Measurements from ENCODE around the gene OPALIN.
"Not testable (repeated sequence)": the region's sequence is repeated elsewhere in the genome, so short reads cannot be mapped to it uniquely, and the experiment has no call there.

OPALIN gene

DNA sequence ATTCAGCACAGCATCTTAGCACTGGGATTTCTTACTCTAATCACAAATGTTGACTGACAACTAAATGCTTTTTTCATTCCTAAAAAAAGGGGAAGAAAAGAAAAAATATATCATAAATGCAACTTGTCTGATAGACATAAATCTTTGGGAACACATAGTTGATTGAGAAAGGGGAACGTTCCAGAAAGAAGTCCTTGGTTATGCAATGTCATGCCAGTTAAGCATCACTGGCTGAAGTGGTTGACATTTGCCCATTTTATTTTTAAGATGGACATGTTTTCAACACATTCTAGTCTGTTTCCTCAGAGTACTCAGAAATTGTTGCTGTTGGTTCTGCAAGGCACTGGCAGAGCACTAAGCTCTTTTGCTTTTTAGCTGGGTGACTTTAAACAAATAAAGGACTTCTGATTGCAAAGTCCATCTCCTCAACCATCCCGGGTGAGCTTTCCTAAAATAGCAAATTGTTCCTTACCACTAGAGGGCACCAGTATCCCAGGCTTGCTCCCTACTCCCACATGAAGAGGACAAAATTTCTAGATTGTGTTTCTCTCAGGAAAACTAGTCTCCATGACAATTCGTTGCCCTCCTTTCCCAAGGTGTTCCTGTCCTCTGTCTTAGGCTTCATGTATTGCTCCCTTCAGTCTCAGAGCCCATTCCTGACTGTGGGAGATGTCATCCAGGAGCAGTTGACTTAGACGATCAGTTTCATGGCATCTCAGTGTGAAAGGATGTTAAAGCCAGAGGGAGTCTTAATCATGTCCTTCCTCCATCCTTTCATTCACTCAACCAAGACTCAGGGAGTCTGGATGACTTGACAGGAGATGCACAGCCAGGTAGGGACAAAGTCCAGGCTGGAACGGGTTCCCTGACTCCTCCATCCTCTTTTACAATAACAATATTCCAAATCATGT is 23.9 kb downstream of the OPALIN start:
- peak; percentile 51 for DNase-seq

DNA sequence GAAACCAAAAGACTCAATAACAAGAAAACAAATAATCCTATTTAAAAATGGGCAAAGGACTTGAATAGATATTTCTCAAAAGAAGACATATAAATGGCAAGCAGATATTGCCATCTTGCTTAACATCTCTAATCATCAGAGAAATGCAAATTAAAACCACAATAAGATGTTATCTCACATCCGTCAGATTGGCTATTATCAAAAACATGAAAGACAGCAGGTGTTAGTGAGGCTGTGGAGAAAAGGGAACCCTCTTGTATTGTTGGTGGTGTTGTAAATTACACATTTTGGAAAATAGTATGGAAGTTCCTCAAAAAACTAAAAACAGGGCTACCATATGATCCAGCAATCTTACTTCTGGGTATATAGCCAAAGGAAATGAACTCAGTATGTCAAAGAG is 25.7 kb downstream of the OPALIN start:
- DNase-seq = no peak

DNA sequence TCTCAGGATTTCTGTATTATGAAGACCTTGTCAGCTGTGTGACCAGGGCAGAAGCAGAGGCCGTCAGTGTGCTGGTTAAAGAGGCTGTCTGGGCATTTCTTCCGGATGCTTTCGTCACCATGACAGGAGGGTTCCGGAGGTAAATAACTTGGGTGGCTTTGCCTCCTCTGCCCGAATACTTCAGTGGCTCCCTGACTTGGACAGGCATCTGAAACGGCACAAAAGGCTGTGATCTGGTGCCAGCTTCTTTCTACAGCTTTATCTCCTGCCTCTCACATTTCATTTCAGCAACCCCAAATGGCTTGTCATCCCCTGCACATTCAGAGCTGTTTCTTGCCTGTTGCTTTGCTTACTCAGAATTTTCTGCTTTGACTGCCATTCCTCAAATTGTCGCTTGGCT is 31.3 kb downstream of the OPALIN start:
- no peak for DNase-seq

DNA sequence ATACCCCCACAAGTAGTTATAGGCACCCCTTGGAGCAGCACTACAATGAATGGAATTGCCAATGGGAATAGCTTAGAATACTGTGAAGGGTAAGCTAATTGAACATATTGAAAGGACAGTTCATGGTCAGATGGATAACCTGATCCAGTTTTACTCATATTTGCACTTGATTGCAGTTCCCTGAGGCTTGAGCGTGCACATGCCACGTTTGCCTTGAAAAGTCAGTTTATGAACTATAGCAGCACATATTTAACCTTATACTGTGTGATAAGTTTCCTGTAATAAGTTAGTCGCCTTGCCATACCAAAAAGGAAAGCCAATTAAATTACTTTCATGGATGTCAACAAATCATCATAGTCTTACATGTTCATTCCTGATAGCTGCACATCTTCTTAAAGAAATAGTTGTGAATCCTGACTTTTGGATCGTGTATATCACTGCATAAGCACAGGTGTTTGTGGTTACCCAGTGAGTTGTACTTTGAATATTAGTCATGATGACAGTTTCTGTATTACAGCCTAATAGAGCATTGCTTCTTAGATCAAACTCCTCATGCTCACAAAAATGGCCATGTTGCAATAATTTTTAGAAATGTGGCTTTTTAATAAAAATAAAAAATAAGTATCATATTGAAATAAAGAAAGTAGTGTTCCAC is 33.0 kb downstream of the OPALIN start:
- DNase-seq = no peak

DNA sequence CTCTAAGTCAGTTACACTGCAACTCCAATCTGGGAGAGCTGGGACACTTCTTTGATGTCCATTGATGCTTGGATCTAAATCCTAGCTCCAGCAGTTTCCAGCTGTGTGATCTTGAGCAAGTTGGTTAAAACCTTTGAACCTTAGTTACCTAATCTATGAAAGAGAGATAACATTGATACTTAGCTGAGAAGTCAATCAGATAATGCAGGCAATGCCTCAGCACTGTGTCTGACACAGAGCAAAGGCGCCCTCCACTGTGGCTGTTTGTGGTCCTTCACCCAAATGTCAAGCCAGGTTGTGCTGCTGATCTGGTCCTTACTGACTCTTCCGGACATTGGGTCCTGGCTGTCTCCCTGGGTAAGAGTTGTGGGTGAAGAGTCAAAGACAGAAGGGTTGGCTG is 34.4 kb downstream of the OPALIN start:
- DNase-seq = no peak

DNA sequence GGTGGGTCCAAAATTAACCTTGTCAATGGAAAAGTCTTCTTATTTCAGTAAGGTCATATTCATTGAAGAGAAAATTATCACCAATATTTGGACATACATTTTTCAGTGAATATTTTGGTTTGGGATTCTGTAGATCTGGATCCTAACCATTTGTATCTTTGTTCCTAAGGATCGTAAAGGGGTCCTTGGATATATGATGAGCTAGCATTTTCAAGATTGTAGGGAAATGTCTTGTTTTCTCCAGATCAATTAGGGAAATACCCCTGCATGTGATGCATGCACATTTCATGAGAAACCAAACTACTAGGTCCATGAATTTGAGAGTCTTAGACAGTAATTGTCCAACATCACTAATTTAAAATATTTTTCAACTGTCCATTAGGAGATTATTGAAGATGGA is 36.5 kb downstream of the OPALIN start:
- no peak for DNase-seq

DNA sequence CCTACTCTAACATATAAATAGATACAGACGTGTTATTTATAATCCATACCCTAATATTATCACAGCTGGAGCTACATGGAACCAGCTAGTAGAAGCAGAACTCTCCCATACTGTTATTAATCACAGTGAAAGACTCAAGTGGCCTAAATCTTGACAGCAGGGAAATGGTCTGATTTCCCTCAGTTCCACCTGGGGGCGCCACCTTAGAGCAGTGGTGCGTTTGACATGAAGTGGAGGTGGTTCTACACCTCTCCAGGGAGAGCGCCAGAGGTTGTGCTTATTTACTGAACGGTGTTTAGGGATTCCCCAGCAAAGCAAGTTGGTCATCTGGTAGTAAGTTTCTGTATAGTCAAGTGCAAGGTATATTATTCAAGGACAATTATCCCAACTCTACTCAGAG is 37.0 kb downstream of the OPALIN start:
- no peak for DNase-seq

DNA sequence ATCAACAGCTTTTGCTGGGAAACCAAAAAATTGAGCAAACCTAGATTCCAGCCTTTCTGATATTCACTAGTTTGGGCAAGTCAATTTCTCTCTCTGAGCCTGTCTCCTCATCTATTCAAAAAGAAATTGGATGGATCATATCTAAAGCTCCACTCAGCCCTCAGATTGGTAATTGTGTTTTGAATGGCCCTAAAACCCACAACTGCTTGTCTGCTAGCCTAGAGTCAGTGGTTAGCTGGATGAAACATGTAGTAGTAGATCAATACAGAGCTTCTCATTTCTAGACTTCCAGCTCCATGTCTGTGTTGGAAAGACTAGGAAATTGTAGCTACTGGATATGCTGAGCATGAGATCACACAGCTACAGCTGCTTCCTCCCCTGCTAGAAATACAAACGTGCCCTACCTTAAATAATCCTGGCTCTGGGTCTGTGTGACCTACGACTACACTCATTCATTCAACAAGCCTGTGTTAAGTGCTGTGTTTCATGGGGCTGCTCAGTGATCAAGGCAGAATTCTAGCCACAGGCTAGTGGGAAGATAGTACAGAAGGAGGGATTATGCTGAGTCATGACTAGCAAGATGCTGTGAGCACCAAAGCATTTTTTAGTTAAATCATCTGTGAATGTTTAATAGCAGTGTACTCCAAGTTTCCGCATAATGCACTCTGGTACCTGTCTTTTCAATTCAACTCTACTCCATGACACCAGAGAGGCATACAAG is 38.9 kb downstream of the OPALIN start:
- no peak for DNase-seq

DNA sequence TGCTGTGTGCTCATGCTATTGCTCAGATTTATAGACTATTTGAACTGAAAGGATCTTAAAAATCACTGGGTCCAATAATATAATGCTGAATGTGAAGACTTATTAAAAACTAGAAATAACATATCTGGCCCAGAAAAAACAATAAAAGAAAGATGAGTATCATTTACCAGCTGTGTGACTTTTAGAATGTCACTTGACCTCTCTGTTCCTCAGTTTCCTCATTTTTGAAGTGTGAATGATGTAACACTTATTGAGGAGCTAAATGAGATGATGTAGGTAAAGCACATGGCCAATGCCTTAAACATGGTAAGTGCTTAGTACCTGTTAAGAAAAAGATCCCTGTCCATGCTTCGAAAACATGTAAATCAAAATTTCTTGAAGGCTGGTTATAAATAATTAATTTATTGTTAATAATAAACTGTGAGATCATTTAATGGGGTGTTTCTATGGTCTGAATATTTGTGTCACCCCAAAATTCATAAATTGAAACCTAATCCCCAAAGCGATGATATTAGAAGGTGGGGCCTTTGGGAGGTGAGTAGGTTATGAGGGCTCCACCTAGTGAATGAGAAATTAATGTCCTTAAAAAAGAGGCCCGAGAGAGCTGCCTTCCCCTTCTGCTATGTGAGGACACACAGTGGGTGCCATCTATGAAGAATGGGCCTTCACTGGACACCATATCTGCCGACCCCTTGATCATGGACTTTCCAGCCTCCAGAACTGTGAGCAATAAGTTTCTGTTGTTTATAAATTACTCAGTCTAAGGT is 41.6 kb downstream of the OPALIN start:
- no peak for DNase-seq

DNA sequence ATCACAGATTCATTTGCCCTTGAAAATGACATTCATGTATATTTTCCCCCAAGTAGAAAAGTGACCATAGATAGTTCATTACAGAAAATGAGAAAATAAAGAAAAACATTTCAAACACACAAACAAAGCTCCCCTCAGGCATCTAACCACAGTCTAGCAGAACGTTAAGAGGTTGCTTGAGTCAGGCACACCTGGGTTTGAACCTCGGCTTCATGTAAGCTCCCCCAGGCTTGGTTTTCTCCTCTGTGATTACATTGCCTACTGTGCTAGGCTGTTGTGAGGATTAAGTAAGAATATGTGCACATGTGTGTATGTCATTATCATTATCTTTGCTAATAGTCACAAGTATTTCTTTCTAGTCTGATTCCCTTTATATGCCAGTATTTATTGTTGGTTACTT is 45.5 kb downstream of the OPALIN start:
- DNase-seq = no peak

DNA sequence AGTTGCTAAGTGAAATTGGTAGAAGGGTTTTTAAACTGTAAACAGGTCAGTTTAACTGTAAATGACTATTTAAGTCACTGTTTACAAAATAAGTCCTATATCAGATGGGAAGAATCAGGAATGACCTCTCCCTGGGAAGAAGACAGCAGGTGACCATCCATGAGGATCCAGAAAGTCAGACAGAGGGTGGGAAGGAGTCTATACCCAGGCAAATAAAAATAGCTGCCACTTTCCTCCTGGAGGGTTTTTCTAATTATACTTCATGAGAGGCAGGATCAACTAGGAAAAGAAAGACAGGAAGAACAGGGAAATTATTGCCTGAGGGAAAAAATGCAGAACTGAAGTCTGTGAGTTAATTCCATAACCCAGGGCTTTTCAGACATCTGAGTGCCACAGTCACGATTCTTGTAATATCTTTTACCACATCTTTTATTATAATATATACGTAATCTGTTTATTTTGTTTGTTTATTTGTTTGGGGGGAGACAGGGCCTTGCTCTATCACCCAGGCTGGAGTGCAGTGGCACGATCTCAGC is 47.6 kb downstream of the OPALIN start:
- DNase-seq = no peak

DNA sequence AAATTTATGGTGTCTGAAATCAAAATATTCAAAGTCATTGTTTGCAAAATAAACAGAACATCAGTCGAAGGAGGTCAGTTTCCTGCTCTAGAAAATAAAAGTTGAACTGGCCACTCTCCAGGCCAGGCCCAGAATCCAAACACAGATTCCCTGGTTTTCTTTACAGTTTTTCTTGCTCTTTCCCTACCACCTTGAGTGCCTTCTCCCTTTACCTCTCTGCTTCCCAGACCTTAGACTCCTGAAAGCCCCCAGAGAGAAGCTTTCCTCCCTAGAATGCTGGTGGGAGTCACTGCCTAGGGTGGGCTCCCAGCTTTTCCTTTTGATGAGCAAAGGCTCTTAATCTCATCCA is 48.5 kb downstream of the OPALIN start:
- no peak for DNase-seq

DNA sequence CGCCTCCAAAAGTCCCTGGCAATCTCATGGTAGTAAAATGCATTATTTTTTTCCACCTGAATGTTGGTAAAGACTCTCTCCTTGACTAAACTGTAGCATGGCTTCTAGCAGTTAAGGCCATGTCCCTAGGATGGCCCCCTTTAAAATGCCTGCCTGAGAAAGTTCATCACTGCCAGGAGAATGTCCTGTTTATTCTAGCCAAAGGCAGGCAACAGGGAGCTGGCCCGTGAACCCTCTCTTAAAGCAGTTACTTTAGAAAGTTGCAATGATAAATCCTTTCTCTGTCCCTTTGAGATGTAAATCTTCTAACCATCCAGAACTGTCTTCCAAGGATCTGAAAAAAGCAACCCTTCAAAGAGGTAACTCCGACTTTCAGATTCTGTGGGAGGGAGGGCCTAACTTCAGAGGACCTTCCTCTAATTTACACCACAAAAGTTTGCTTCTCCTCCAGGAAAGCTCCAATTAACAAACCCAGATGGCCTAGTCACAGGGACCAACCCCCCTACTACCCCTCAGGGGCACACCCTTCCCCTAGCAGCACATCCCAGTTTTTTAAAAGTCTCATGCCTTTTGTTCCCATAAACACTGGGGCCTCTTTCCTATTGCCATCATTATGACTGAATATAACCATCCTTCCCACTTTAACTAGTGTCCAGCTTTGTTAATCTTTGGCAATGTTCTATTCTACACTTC is 49.0 kb downstream of the OPALIN start:
- no peak for DNase-seq

DNA sequence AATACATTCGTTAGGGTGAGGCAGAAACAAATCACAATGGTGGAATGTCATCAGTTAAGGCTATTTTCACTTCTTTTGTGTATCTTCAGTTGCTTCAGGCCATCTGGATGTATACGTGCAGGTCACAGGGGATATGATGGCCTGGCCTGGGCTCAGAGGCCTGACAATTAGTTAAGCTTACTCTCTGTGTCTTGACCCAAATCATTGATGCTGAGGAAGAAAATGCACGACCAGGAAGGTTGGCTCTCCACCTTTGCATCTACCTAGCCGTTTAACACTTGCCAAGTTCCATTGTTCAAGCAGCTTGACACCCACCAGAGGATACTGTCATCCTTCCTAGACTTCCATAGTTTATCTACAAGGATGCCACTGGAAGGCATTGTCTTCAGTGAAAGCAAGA is 49.9 kb downstream of the OPALIN start:
- DNase-seq = not testable (repeated sequence)

DNA sequence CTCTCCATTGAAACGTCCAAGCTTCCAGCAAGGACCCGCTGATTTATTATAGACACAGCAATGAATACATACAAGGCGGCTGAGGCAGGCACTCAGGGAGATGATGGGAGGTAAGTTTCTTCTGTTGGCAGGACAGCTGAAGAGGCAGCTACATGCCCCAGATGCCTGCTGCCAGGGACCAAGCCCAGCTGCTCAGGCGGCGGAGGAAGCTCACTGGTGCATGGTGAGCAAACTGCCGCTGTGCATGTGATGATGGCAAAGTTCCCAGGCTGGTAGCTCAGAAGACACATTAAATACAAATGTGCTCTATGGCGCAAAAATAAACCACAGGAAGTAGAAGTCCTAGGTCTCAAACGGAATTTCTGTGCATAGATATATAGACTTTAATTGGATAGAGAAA is 52.3 kb downstream of the OPALIN start:
- DNase-seq = peak; percentile 8

DNA sequence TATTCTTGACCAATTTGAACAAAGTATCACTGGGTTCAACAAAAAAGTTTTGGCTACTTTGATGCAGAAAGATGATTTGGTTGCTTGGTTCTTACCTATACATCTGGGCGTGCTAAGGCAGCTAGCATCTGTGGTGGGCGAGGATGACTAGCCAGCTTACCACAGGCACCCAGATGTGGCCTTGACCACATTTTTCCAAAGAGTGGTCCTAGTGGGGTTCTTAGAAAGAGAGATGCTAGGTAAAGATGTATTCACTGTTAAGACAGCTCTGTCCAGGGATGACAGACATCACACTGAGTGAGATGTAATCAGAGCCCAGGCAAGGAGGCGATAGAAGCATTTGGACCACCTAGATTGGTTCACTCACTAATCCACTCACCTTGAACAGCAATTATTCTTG is 53.8 kb downstream of the OPALIN start:
- DNase-seq = no peak

DNA sequence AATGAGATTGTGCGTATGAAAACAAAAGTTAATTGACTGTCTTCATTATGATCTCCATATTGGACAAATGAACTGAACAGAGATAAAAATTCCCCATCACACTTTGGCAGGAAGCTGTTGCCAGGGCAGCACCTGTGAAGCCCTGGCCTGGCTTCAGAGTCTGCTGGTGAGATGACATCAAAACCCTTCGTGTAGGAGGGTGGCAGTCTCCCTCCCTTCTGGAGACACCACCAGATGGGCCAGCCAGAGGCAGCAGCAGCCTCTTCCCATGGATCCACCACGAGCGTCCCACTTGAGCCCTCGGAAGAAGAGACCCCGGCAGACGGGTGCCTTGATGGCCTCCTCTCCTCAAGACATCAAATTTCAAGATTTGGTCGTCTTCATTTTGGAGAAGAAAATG is 54.6 kb downstream of the OPALIN start, which contains the start of gene DNTT:
TSS of gene DNTT (plus strand) at position 205 of the 400 bp plus-strand sequence. CDS start at position 269, 64 bp downstream.
- no peak for DNase-seq

DNA sequence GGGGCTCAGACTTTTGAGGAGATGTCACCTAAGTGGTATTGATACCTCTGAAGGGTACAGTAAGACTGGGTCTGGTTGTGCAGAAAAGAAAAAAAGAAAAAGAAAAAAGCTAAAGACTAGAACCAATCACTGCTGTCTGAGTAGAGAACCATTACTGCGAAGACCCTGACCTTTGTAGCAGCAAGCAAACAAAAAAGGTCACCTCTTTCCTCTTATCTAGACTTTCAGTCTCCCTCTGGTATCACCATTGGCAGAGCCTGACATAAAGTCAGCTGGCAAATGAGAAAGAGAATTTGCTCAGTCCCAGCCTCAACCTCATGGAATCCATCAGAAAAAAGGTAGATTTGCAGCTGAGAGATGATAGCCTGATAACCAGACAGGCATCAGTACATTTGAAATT is 57.2 kb downstream of the OPALIN start:
- no peak for DNase-seq

DNA sequence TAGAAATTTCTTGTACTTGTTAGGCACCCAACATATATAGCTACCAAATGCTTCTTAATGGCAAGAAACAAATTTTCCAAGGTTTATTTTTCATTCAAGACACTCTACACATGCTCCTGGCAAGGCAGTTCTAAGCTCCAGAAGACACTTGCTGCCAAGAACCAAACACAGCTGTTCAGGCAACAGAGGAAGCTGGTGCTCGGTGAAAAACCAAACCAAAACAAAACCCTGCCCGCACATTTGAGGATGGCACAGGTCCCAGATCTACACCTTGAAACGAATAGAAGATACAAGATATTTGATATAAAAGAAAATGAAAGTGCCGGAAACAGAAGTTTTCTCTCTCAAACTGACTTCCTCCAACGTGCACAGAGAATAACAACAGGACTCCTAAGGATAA is 59.4 kb downstream of the OPALIN start:
- DNase-seq = no peak

DNA sequence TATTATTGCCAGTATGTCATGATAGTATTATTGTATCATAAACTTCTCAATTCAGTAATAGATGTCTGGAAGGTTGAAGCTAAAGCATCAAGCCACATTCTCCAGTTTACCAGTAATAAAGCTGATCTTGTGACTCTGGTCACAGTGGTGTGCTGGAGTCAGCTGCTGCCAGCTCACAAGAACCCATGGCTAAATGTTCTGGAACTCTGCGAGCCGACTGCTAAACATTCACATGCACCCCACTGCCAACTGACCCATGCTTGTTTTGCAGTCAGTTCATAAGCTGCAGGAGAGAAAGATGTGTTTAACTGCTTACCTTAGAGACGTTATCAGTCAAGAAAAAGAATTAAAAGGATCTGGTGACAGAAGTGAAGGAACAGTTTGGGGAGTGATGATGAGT is 60.4 kb downstream of the OPALIN start:
- DNase-seq = no peak

DNA sequence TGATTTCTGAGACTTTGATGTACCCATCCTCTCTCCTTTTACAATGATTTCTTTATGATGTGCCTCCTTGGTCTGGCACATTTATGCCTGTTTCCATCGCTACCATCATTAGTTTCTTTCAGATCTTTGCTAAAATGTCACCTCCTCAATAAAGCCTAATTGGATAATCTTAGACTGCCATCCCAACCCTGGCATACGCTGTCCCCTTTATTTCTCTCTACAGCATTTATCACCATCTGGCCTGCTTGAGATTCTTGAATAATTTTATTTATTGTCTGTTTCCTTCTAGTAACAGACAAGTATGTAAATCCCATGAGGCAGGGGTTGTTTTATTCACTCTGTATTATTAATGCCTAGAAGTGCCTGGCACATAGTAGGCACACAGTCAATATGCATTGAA is 61.3 kb downstream of the OPALIN start:
- DNase-seq = no peak

DNA sequence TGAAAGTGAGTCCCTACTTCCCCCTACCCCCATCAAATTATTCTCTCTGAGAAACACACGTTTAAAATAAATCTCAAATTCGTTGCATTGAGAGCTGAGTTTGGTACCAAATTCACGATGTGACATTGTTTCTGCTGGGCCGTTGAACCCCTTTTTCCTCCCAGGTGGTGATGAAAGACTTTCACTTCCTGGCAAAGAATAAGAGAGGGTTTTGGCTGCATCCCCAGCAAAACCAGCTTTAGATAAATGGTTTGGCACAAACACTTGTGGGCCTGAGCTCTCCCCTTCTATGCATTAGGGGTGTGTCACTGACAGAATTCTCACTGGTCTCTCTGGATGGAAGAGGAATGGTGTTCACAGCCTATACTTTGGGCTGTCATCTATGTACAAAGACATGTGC is 63.3 kb downstream of the OPALIN start:
- peak; percentile 4 for DNase-seq
